ENCODE data around the gene PRKCH.

The PRKCH gene

DNA sequence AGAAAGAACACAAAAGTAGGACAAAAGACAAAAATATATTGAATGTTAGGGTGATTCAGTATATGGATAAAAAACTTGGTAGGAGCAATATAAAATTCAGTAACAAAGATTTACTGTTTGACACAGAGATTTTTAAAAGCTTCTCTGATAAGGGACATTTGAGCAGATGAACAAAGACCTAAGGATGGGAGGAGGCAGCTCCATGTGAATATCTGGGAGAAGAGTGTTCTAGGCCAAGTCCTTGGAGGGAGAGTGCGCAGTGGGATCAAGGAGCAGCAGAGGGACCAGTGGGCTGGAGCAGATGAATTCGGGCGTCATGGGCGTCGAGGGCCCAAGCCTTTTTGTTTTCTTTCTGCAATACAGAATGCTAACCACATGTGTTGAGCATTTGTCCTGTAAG is 174.4 kb downstream of the PRKCH start:
- no peak for FAIRE-seq

DNA sequence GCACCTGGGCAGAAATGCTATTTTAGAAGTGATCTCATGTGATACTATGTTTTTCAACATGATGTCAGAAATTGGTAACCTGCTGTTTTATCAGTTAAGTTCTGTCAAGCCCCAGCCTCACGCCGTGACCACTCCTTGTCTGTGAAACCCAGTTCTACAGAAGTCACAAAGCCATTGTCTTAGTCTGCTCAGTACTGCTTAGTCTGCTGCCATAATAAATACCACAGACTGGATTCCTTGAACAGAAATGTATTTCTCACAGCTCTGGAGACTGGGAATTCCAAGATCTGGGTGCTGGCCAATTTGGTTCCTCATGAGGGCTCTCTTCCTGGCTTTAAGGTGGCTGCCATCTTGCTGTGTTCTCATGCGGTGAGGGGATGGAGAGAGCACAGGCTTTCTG is 176.9 kb downstream of the PRKCH start:
- no peak for FAIRE-seq

DNA sequence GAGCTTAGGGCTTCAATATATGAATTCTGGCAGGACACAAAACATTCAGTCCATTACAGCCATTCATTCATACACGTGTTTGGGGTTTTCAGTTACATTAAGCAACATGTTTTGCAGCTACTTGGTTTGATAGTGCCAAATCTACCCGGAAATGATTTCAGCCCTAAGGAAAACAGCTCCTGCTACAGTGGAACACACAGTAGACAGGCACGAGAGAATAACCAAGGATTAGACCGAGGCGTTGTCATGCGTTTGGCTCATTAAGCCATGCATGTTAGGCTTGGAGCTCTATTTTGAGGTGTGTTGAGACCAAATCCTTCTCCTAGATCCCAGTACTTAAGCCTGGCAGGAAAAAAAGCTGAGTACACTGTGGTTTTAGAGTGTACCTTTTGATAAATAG is 177.4 kb downstream of the PRKCH start:
- no peak for FAIRE-seq

DNA sequence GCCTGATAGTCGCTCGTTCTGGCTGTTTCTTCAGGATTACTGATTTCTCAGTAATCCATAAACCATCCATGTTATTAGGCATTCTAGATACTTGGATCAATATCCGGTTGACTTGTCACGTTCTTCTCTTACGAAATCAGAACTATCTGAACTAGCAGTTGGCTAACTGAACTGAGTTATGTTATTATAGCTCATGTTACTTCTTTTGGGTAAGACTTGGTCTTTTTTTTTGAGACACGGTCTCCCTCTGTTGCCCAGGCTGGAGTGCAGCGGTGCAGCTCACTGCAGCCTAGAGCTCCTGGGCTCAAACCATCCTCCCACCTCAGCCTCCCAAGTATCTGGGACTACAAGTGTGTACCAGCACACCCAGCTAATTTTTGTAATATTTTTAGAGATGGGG is 178.6 kb downstream of the PRKCH start:
- no peak for FAIRE-seq

DNA sequence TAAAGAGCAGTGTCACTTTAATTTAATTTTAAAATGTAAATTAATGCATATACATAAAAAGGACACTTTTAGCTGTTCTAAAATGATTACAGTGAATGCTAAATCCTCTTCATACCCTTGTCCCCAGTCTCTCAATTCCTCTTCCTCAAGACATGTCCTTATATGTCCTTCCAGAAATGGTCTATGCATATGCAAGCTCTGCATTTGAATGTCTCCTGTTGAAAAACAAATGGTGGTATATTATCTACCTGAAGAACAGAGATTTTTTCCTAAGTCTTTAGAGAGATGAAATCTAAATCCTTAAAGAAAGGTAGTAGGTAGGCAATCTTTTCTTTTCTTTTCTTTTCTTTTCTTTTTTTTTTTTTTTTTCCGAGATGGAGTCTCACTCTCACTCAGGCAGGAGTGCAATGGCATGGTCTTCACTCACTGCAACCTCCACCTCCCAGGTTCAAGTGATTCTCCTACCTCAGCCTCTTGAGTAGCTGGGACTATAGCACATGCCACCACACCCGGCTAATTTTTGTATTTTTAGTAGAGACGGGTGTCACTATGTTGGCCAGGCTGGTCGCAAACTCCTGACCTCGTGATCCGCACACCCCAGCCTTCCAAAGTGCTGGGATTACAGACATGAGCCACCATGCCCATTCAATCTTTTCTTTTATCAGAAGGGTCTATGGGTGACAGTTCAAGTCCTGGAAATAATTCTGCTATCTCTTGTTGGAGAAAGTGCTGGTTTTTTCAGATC is 180.5 kb downstream of the PRKCH start:
- FAIRE-seq = no peak

DNA sequence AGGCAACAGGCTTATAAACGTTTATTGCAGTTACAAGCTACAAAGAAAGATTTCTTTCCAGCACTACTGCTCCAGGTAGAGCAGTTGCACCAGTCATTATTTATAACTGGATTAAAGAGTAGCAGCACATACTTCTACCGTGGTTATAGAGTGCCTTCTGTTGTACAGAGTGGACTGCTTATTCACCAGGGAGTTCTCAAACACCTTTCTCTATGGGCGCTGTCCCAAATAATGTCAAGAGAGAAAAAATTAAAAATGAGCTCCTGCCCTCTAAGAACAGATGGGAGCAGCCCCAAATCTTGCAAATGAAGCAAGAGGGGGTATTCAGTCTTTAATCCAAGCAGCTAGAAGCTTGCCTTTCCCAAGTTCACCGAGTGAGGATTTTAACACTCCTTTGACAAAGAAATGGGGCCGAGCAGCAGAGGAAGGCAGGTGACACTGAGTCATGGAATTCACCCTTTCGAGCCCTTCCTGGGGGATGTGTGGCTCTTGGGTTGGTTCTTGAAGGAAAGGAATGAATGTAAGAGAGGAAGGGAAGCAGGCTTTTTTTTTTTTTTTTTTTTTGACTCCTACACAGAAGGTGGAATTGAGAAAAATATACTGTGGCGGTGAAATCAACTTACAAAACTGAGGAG is 181.2 kb downstream of the PRKCH start:
- FAIRE-seq = no peak

DNA sequence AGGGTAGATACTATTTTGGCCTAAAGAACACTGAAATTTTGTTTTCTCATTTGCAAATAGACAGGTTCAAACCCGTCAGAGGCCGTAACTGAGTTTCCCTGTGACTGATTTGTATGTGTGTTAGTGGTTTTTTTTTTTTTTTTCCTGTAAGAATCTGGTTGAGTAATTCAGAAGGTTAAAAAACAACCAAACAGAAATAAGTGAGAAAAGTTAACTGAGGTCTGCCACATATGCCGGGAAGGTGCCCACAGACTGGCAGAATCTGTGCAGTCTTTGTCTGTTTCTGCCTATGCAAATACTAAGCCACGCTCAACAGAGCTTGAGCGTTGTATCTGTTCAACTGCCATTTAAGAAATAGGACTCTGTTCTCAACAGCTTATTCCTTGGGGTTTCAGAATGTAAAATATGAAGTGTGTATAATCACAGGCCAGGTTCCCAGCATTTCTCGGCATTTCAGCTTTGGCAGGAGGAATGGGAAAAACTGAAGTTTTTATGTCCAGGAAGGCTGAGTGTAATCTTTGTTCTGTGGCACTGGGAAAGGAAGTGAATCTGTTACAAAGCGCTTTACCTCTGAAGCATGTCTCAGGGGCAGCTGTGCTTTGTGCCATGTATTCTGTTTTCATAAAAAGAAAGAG is 181.9 kb downstream of the PRKCH start:
- no peak for FAIRE-seq

DNA sequence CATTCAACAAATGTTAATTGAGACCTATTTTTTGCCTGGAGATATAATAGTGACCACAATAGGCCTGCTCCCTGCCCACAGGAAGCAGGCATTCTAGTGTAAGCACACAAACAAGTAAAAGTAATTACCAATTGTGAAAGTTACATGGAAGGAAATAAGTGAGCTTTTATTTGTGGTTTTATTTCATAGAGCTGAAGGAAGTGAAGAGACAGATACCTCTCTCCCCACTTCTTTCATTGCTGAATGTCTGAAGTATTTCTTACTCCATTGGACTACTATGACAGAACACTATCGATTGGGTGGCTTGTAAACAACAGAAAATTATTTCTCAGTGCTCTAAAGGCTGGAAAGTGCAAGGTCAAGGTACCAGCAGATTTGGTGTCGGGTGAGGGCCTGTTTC is 183.5 kb downstream of the PRKCH start:
- no peak for FAIRE-seq

DNA sequence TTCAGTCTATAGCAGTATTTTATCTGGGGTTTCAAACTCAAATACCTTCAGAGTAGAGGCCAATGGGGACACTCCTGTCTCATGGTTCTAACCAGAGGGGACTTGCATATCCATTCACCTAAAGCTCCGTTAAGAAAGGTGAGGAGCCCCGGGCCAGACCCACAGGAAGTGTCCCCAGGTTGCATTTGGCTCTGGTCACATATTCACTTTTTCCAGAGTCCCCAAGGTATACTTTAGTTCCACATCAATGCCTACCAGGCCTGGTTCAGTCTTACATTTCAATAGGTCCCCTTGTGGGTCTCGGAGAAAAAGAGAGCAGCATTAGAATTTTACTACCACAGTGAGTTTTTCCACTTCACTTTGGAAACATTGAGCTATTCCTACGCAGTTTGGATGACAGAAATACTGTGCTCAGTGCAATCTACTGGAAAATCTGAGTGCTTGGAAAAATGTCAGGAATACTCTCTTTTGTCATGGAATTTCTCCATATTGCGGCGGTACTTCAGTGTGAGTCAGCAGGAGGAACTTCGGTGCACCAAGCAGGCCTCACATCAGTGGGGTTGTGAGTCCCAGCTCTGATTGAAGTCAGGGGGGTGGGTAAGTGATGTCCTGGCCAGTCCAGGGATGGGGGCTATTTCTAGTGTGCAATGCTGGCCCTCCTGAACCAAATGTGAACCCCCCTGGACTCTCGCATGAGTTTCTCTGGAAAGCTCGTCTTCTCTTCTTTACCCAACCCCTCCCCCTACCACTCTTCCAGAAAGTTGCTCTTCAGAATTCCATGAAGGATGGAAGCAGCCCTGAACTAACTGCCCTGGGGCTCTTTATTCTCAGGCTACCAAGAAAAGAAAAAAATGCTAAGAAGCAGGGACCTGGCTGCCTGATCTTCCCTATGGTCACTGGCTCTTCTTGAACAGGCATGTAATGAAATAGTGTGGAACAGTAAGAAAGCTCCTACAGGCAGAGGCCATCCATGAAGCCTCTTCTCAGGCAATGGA is 184.7 kb downstream of the PRKCH start:
- FAIRE-seq = no peak

DNA sequence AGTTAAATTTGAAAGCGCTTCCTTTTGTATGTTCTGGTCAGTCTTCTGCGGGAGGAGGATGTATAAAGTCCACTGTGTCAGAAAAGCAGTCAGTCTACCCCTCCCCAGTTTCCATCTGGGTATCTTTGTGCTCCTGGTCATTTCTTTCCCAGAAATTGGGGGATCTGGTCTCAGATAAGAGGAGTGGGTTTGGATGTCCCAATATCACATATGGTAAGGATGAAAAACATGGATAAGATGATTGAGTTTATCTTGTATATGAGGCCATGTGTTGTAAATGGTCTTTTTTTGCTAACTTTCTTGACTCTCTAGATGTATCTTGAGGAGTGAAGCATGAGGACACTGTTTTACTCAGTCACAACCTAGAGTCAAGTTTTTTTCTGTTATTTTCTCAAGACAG is 187.1 kb downstream of the PRKCH start:
- FAIRE-seq = no peak

DNA sequence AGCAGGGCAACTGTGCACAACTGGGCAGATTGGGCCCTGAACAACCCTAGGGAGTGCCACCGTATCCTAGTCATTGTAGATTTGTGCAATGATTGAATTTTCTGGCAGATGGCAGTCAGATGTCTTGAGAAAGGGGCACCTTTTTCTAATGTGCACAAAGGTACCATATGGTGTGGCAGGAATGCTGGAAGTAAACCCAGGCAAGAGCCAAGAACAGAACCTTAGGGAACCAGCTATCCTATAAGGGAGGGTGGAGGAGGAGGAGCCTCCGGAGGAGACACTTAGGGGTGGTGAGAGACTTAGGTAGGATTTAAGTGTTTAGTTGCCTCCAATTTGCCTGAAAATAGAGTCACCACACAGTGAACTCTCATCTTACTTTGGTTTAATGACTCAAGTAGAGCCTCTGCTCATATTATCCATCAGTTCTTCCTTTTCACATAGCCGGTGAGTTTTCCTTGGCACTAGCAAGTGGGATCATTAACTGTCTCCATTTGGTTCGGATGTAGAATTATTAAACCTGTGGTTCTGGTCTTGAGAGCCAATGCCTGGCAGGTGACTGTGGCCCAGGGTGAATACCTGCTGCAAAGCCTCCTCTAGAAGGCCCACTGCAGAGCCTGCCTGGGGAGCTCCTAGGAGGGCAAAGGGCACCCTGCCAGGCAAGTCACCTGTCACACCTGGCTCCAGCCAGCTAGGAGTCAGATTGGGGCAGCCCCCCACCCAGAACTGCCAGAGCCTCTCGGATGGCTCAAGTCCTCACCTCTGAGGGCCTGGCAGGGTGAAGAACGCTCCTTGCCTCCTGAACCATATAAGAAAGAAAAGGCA is 189.6 kb downstream of the PRKCH start:
- FAIRE-seq = no peak

DNA sequence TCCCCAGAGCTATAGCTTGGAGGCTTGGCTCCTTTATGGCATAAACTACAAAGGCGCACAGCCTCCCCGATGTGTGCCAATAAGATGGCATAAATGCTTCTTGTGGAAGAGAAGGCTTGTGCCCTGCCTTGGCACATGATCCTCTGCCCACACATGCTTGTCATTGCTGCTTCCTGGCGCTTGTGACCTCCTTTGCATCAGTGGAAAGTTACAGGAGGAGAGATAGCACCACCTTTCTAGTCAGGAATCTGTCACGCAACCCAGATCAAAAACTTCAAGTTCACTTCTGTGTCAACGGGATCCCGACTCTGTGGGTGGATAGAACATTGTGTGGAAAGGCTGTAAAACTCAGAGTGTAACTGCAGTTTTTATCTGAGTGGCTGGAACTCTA is 190.2 kb downstream of the PRKCH start:
- FAIRE-seq = no peak

DNA sequence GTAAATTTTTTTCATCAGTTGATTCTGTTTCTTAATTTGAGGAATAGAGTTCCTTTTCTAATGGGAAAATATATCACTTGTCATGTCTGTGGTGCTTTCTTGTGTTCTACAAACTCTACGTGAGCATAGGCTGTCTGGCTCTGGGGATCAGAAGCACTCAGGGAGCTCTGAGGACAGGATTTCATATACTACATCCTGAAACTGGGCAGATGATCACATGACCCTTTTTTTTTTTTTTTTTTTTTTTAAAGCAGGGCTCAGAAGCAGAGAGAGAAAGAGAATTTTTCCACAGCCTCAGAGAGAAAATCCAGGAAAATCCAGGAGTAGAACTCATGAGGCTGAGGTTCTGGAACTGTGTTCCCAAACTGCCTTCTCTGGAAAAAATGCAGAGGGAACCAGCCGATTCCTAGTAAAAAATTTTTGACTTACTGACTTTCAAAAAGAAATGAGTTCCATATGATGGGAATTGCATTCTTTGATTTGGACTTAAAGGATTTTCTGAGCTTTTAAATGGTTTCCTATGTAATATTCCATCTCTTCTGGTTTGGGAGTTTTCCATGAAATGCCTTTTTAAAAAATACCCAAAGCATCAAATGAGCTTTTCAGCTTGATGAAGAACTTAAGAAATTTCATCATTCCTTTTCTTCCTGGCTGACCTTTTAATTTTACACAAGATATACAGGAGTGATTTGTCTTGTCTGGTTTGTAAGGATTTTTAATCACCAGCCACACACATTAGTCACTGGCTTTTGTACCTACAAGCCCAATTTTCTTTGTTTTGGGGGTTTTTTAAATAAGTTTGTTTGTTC is 190.9 kb downstream of the PRKCH start:
- FAIRE-seq = no peak

DNA sequence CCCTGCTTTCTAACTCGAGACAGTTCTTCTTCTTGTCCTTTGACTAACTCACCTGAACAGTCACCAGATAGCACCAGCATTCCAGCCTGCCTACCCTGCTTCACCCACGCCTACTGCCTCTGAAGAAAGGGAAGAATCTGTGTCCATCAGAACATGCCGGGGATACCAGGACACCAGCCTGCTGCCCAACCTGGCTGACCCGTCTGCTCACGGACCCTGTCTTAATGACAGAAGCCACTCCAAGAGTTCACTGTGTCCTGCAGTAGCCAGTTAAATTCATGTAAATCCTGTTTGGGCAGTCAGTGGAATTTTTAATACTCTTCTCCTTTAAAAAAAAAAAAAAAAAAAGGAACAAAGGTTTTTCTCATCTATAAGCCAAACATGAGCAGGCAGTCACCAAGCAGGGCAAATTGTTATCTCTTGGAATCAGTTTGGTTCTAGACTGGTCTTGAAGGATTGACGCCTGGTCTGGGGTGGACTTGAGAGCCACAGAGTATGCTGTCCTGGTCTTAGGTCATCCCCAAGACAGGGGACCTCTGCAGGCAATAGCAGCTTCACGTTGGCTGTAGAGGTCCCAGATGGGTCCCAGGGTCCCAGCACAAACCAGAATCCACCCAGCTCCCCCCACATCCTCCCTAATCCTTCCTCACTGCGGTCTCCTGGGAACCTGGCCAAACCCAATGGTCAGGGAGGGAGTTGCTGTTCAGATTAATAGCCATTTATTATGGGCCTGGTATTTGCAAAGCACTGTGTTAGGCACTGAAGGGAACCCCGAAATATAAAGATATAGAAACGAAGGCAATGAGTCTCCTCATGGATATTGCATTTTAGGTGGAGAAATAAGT is 192.8 kb downstream of the PRKCH start:
- FAIRE-seq = no peak

DNA sequence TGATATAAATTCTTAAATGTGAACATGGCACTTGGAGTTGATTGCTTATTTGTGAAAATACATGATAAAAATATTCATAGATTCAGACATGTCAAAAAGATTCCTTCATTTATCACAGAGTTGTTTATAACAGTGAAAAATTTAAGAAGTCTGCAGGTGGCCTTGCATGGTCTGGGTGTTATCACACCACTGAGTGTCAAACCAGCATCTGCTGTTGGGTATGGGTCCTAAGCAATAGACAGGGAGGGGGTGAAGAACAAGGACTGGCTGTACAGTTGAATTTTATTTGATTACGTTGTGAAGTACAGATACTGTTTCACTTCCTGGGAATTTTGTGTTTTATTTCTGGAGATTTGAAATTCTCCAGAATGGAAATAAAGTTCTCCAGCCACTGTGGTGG is 193.5 kb downstream of the PRKCH start:
- FAIRE-seq = no peak

DNA sequence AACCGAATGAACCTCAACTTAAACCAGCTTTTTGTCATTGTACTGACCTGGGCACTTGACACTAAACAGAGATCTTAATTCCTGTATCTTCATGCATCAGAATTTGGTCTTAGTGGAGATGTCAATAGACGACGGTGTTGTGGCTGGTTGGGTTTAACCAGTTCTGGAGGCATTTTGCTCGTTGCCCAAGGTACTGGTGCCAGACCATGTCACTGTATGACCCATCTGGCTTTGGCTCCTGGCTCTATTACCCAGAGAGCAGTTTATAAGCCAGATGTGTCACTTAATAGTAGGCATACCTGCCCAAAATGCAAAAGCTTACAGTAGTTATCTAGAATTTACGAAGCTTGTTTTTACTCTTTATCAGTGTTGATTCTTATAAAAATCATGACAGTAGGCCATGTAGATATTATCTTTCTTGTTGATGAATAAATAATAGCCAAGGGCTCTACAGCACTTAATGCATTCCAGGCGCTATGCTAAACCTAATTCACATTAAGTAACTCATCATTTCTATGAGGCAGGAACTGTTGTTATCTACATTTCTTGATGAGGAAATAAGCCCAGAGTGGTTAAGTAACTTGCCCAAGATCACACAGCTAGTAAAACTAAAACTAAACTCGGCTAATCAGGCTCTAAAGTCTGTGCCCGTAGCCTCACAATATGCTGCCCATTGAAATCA is 194.2 kb downstream of the PRKCH start:
- no peak for FAIRE-seq

DNA sequence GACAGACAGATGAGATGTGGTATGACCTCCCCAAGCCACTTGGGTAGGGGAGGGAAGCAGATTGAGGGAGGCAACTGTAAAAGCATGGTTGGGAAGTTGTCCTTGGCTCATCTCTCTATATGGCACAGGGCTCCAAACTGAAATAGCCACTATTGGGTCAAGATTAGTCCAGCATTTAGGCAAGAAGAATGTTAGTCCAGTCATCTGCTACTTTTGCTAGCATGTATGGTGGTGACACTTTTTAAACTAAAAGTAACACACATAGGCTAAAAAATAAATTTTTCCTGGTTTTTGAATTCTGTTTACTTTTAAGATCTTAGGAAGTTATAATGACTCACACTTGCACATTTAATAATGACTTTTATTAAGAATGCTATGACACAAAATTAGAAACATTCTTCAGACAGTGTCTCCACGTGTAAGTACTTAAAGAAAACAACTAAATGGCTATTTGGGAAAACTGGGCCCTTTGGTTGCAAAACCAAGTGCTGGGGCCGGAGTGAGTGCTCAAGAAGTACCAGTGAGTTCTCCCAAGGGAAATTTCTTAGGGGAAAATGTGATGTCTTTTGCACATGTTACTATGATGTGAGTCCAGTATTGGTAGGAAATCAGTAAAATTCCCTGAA is 194.9 kb downstream of the PRKCH start:
- no peak for FAIRE-seq

DNA sequence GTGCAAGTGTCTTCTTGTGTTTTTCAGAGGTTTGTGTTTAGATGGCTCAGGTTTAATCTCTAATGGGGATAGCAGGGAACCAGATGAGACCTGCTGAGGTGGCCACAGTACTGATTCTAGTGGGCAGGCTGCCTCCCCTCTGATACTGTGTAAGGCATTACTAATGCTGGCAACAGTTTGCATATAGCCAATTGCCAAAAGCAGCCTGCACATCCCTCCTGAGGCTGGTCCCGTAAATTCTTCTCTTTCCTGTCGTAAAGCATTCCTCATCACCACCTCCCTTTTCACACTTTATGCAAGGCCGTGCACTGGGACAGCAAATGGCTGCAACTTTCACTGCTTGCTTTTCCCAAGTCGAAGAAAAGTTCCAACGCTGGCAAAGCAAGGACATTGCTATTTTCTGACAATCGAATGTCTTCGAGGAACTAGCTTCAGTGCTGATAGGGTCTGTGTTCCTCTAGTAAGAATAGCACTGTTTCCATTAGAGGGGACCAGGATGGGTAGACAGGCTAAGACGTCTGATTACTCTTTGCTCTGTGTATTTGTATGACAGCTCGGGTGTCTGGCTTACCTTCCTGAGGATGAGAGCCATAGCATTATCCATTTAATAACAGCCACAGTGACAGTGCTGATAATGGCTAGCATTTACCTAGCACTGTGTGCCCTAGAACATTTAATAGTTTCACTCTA is 195.7 kb downstream of the PRKCH start:
- FAIRE-seq = no peak

All from TTC549 (cell line).